Transverse colon (tissue), 4 donors: ENCODE results near the gene ZNF770. TPM values are rescaled to one million over a fixed set of nuclear protein-coding genes. Genes with fewer than 3 reads are reported as not detected.
A peak's percentile ranks its signal among the peaks of the same experiment; 100 is the strongest.

Experiments used
- DNase-seq: peaks from one replicate; pipeline ENCODE4 v3.0.0-alpha.2; 2019
- H3K27ac ChIP-seq, 4 donors: fragments of 200-600 bp; sonication (generic); 2 replicates each; pipeline ENCODE4 v1.5.1; 2016 to 2018; ENCODE audit warnings: inconsistent platforms in 4 of 4
- H3K27me3 ChIP-seq: fragments of 200-600 bp; sonication (generic); 2 replicates; pipeline ENCODE4 v1.5.1; 2017; ENCODE audit warnings: inconsistent platforms
- H3K36me3 ChIP-seq, 4 donors: fragments of 200-600 bp; sonication (generic); 2 replicates each; pipeline ENCODE4 v1.5.1; 2017 to 2019; ENCODE audit warnings: inconsistent platforms in 4 of 4
- H3K4me1 ChIP-seq, 4 donors: fragments of 200-600 bp; sonication (generic); 2 replicates each; pipeline ENCODE4 v1.5.1; 2017 to 2020; ENCODE audit warnings: inconsistent platforms in 4 of 4
- H3K4me3 ChIP-seq, 4 donors: fragments of 200-600 bp; sonication (generic); 1 replicate in 1 of 4; 2 replicates in 3 of 4; pipeline versions ENCODE4 v1.5.1 to v1.6.1; 2017 to 2019; ENCODE audit warnings: inconsistent platforms in 4 of 4
- H3K9me3 ChIP-seq, 2 donors: fragments of 200-600 bp; sonication (generic); 2 replicates each; pipeline ENCODE4 v1.5.1; 2017 to 2019; ENCODE audit warnings: inconsistent platforms in 2 of 2
- EP300 ChIP-seq: sonication (generic); formaldehyde crosslinking; IDR thresholded peaks from one replicate; pipeline ENCODE4 v1.6.1; 2017; ENCODE audit warnings: antibody characterized with exemption, low read depth
- POLR2A ChIP-seq: fragments of 450-650 bp; IDR thresholded peaks from one replicate; pipeline ENCODE4 v1.6.1; 2016; ENCODE audit warnings: antibody characterized with exemption, mild to moderate bottlenecking, moderate library complexity
- POLR2AphosphoS5 ChIP-seq, 3 donors: sonication (generic); formaldehyde crosslinking; IDR thresholded peaks; one replicate each; pipeline ENCODE4 v1.6.1; 2016; ENCODE audit warnings: antibody characterized with exemption in 3 of 3
- WGBS, 2 donors: methylation state at CpG; one replicate each; pipeline ENCODE4 v1.1.5; 2018; ENCODE audit warnings: low coverage in 1 of 2; 5-methylcytosine and 5-hydroxymethylcytosine counted together
- in situ Hi-C, 4 donors: fragments of 200-750 bp; cut with MboI; loops; one replicate each; pipeline versions ENCODE4 v1.15.0 to v1.15.1; 2017; ENCODE audit warnings: low sequenced_read_pairs in 3 of 4, low pct_ligation_motif_present in 1 of 4, low pct_unique_long_range_greater_than_20kb in 1 of 4
- intact Hi-C: fragments of 100-400 bp; cut with DNase I; formaldehyde crosslinking; loops from one replicate; pipeline ENCODE4 v1.15.1; 2023; ENCODE audit warnings: low total_unique reads
- total RNA-seq, 4 donors: library from RNA; depleted of rRNA; stranded (reverse); fragments of >200 nt; gene quantifications; one replicate each; pipeline ENCODE4 v1.1.0, GENCODE V29; 2016
- TF ChIP-seq, protein P1 (sequence below), 5 experiments: fragments of 200-600 bp in 3 of 5; fragments of 450-650 bp in 2 of 5; sonication (generic) in 3 of 5; IDR thresholded peaks; 1 replicate in 2 of 5; 2 replicates in 3 of 5; pipeline ENCODE4 v1.5.1; 2016 to 2017; ENCODE audit warnings: antibody characterized with exemption in 5 of 5, inconsistent platforms in 3 of 5, mild to moderate bottlenecking in 2 of 5, moderate library complexity in 1 of 5

The ZNF770 gene, protein sequence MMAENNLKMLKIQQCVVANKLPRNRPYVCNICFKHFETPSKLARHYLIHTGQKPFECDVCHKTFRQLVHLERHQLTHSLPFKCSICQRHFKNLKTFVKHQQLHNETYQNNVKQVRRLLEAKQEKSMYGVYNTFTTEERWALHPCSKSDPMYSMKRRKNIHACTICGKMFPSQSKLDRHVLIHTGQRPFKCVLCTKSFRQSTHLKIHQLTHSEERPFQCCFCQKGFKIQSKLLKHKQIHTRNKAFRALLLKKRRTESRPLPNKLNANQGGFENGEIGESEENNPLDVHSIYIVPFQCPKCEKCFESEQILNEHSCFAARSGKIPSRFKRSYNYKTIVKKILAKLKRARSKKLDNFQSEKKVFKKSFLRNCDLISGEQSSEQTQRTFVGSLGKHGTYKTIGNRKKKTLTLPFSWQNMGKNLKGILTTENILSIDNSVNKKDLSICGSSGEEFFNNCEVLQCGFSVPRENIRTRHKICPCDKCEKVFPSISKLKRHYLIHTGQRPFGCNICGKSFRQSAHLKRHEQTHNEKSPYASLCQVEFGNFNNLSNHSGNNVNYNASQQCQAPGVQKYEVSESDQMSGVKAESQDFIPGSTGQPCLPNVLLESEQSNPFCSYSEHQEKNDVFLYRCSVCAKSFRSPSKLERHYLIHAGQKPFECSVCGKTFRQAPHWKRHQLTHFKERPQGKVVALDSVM
- 10 to 100 TPM in 2 of 4 donors, 1 to 10 TPM in 2; 4.2 to 19.2 (median 11.3) TPM for total RNA-seq

DNA sequence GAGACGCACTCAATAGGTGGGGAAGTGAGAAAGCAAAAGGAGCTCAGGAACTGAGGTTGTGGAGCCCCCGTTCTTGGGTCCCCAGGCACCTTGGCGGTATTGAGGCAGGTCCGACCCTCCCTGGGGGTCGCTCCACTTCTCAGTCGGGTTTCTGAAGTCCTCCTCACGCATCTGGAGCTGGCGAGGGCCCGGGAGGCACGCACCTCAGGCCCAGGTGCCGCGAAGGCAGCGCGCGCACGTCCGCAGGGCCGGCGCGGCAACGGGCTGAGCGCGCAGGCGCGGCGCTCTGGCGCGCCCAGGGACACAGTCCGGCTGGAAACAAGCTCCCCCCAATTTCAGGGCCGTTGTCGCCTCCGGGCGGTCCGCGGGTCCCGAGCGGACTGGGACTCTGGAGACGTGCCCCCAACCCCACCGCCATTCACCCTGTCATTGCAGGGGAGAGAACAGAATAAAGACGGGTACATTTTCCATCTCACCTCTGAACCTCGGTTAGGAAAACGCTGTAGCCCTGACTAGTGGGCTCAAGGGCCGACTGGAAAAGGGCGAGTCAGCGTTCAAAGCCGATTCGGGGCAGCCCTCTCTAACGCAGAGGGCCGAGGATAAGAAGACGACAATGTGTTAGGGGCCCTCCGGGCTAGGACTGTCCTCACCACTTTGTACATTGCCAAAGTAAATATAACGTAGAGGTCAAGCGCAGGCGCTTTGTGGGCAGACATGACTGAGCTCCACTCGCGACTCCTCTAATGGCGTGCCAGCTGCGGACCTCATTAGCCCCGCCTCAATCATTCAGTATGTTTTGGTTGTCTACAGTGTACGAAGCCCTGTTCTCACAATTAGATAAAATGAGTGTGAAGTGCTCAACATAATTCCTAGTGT is at the start of gene ZNF770:
Gene ZNF770 (minus strand): TSS at position 261 of the 876 bp plus-strand sequence. CDS start 4,853 bp downstream, outside the sequence.
- Histone ChIP-seq H3K36me3 (no peaks in the 10 kb centered on the region), H3K9me3 (no peaks in the 10 kb centered on the region), H3K27me3 (no peaks in the 10 kb centered on the region), H3K27ac (peak within 1 kb of the TSS; percentile 93 to 98 (median 95)), H3K4me3 (peak within 1 kb of the TSS; percentile 69 to 98 (median 78)), H3K4me1 (peaks cover 14 to 33% (median 23%) of the 10 kb centered on the region in 4 donors)
- intact Hi-C loops: no loop called here
- WGBS, 2 donors: 0% methylated on average over 3 to 45 of the region's 60 CpGs
- TF ChIP-seq POLR2AphosphoS5 (IDR thresholded peaks at IDR 0.05) (peak in 2 of 3 donors; percentile 73 to 86), POLR2A (peak; percentile 67), EP300 (no peak)
- TF ChIP-seq, protein P1, sequence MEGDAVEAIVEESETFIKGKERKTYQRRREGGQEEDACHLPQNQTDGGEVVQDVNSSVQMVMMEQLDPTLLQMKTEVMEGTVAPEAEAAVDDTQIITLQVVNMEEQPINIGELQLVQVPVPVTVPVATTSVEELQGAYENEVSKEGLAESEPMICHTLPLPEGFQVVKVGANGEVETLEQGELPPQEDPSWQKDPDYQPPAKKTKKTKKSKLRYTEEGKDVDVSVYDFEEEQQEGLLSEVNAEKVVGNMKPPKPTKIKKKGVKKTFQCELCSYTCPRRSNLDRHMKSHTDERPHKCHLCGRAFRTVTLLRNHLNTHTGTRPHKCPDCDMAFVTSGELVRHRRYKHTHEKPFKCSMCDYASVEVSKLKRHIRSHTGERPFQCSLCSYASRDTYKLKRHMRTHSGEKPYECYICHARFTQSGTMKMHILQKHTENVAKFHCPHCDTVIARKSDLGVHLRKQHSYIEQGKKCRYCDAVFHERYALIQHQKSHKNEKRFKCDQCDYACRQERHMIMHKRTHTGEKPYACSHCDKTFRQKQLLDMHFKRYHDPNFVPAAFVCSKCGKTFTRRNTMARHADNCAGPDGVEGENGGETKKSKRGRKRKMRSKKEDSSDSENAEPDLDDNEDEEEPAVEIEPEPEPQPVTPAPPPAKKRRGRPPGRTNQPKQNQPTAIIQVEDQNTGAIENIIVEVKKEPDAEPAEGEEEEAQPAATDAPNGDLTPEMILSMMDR (IDR thresholded peaks at IDR 0.05): no peak
- in situ Hi-C loops: no loop called here
- peak; percentile 83 for DNase-seq

DNA sequence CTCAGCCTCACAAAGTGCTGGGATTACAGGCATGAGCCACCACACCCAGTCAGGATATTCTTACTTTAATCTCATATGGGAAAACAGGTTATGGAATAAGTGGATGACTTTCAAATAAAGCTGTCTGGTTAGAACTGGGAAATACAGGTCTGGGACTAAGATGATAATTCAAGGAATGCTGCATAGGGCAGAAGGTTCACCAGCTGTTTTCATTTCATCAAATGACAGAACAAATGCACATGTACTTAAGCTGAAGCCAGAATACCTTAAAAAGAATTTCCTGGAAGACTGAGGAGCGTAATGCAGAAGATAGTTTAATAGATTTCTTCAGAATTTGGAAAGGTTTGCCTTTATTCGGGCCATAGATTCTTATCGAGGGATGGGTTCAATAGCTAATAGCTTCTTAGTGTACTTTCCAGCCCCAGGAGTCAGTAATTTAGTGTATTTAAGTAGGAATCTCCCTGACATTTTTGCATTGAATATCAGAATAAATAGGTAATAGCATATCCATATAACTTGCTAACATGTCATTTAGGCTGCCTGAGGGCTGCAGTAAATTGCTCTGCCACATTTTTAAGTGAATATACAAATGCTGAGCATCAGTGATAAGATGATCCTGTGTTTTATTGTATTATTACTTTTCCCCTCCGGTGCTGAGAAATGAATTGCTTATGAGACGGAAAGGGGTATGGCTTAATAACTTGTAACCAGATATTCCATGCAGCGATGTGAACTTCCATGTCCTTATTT is 40.3 kb upstream of the ZNF770 start:
- Histone ChIP-seq H3K27me3 (no peaks in the 10 kb centered on the region), H3K4me1 (no peaks in the 10 kb centered on the region), H3K27ac (no peak overlapping the region), H3K9me3 (no peaks in the 10 kb centered on the region), H3K4me3 (no peak overlapping the region), H3K36me3 (no peaks in the 10 kb centered on the region)
- DNase-seq: no peak
- intact Hi-C loops (no loop called here), in situ Hi-C loops (no loop called here)
- WGBS, 2 donors: 91 to 96% methylated on average over 6 of the region's 6 CpGs
- TF ChIP-seq POLR2A (no peak), POLR2AphosphoS5 (IDR thresholded peaks at IDR 0.05) (no peak), EP300 (no peak)
- TF ChIP-seq, protein P1 (IDR thresholded peaks at IDR 0.05): no peak

DNA sequence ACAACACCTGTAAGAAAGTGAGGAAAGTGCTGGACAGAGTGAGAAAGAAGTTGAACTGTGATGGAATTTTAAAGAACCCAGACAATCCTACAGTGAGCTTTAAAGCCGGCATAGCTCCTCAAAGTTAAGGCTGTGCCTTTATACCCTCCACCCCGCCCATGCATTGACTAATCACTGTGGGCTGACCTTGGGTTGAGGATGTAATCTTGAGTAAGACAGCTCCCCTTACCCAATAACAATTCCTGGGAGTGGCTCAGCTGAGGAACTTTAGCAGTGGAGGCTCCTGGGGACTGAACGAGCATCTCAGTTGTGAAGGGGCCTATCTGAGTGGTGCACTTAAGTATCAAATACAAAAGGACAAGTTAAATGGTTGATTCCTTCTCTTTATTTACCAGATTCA is 35.7 kb upstream of the ZNF770 start:
- no peaks in the 10 kb centered on the region for H3K27me3 ChIP-seq
- H3K36me3 ChIP-seq: no peaks in the 10 kb centered on the region
- DNase-seq: no peak
- H3K4me1 ChIP-seq: peaks cover 0 to 3% (median 0%) of the 10 kb centered on the region in 4 donors
- intact Hi-C loops (no loop called here), in situ Hi-C loops (no loop called here)
- no peak overlapping the region for H3K27ac ChIP-seq
- TF ChIP-seq POLR2A (no peak), POLR2AphosphoS5 (IDR thresholded peaks at IDR 0.05) (no peak), EP300 (no peak)
- TF ChIP-seq, protein P1 (IDR thresholded peaks at IDR 0.05): no peak
- H3K4me3 ChIP-seq: no peak overlapping the region
- no peaks in the 10 kb centered on the region for H3K9me3 ChIP-seq
- 80 to 81% methylated on average over 1 to 3 of the region's 3 CpGs for WGBS, 2 donors
